ENCODE measurements around the gene PPM1N.

Gene PPM1N

GRCh38 chr19:45498411-45499195 lies at the start of gene PPM1N:
PPM1N (plus strand) TSS chr19:45498443; CDS start chr19:45498473, 30 bp downstream.
- DNase-seq = no peak

- DNase-seq = no peak
These were observed 49.4 kb upstream of the PPM1N start for GRCh38 chr19:45448887-45449299.

GRCh38 chr19:45450012-45450333 lies 48.3 kb upstream of the PPM1N start:
- no peak for DNase-seq

GRCh38 chr19:45451131-45451849 lies 47.0 kb upstream of the PPM1N start:
- no peak for DNase-seq

- no peak for DNase-seq
These were observed 46.3 kb upstream of the PPM1N start for GRCh38 chr19:45451850-45452387.

GRCh38 chr19:45455707-45456499 lies 42.3 kb upstream of the PPM1N start:
- no peak for DNase-seq

- no peak for DNase-seq
These were observed 41.8 kb upstream of the PPM1N start for GRCh38 chr19:45456500-45456815.

- DNase-seq = no peak
These were observed 40.5 kb upstream of the PPM1N start for GRCh38 chr19:45457776-45458175.

- DNase-seq = no peak
These were observed 37.4 kb upstream of the PPM1N start for GRCh38 chr19:45460807-45461347.

- no peak for DNase-seq
These were observed 36.1 kb upstream of the PPM1N start for GRCh38 chr19:45462174-45462573.

GRCh38 chr19:45463241-45463640 lies 35.0 kb upstream of the PPM1N start:
- no peak for DNase-seq

GRCh38 chr19:45464274-45464673 lies 34.0 kb upstream of the PPM1N start:
- no peak for DNase-seq

- DNase-seq = no peak
These were observed 33.3 kb upstream of the PPM1N start for GRCh38 chr19:45464852-45465441.

GRCh38 chr19:45467115-45467455 lies 31.2 kb upstream of the PPM1N start:
- no peak for DNase-seq

GRCh38 chr19:45467456-45468158 lies 30.6 kb upstream of the PPM1N start, which contains the start of gene FOSB:
FOSB (plus strand) TSS chr19:45467996; CDS start chr19:45468587, 591 bp downstream.
- DNase-seq = peak; percentile 93

GRCh38 chr19:45468159-45468651 lies 30.0 kb upstream of the PPM1N start:
- DNase-seq = no peak

GRCh38 chr19:45468803-45469131 lies 29.5 kb upstream of the PPM1N start:
- DNase-seq = no peak

- peak; percentile 82 for DNase-seq
These were observed 28.9 kb upstream of the PPM1N start for GRCh38 chr19:45469132-45469944.

GRCh38 chr19:45469945-45470761 lies 28.1 kb upstream of the PPM1N start:
- no peak for DNase-seq

- DNase-seq = no peak
These were observed 27.5 kb upstream of the PPM1N start for GRCh38 chr19:45470762-45471081.
